ENCODE measurements around the gene CEP170B.
"Not testable (repeated sequence)": the region's sequence is repeated elsewhere in the genome, so short reads cannot be mapped to it uniquely, and the experiment has no call there.

The CEP170B gene

GRCh38 chr14:104933746-104934733, 69.0 kb downstream of the CEP170B start:
- DNase-seq = no peak

GRCh38 chr14:104935026-104935650, 70.1 kb downstream of the CEP170B start:
- DNase-seq = no peak

- DNase-seq = no peak
Measured at GRCh38 chr14:104935955-104936354, 70.9 kb downstream of the CEP170B start.

- DNase-seq = no peak
Measured at GRCh38 chr14:104936361-104937155, 71.5 kb downstream of the CEP170B start.

GRCh38 chr14:104937161-104937560, 72.1 kb downstream of the CEP170B start:
- no peak for DNase-seq

- no peak for DNase-seq
Measured at GRCh38 chr14:104937694-104938365, 72.8 kb downstream of the CEP170B start.

GRCh38 chr14:104938436-104938835, 73.4 kb downstream of the CEP170B start:
- DNase-seq = no peak

- DNase-seq = no peak
Measured at GRCh38 chr14:104938960-104939359, 73.9 kb downstream of the CEP170B start.

- DNase-seq = no peak
Measured at GRCh38 chr14:104939666-104940410, 74.8 kb downstream of the CEP170B start.

GRCh38 chr14:104940526-104941150, 75.6 kb downstream of the CEP170B start:
- DNase-seq = no peak

GRCh38 chr14:104941508-104942365, 76.7 kb downstream of the CEP170B start:
- DNase-seq = no peak

- no peak for DNase-seq
Measured at GRCh38 chr14:104942586-104942985, 77.5 kb downstream of the CEP170B start.

- not testable (repeated sequence) for DNase-seq
Measured at GRCh38 chr14:104943216-104944015, 78.3 kb downstream of the CEP170B start.

GRCh38 chr14:104944016-104944308, 78.9 kb downstream of the CEP170B start:
- DNase-seq = not testable (repeated sequence)

GRCh38 chr14:104944436-104945205, 79.6 kb downstream of the CEP170B start:
- DNase-seq = not testable (repeated sequence)

GRCh38 chr14:104945266-104945665, 80.2 kb downstream of the CEP170B start:
- DNase-seq = not testable (repeated sequence)

Data from fibroblast of skin of scalp (primary cell).